NCI-H226 (cell line): ENCODE results near the gene GNAI1.
A peak's percentile ranks its signal among the peaks of the same experiment; 100 is the strongest.

Experiments used
- DNase-seq: peaks from one replicate; pipeline ENCODE4 v3.0.0-alpha.2; 2015

GNAI1 gene

GRCh38 chr7:80216996-80217842 is 82.6 kb downstream of the GNAI1 start:
- DNase-seq: no peak

- peak; percentile 72 for DNase-seq
Observed at GRCh38 chr7:80218723-80219122, 84.1 kb downstream of the GNAI1 start.

GRCh38 chr7:80220022-80220634 is 85.5 kb downstream of the GNAI1 start:
- no peak for DNase-seq

- no peak for DNase-seq
Observed at GRCh38 chr7:80224415-80224814, 89.8 kb downstream of the GNAI1 start.

GRCh38 chr7:80225361-80225760 is 90.7 kb downstream of the GNAI1 start:
- DNase-seq: peak; percentile 26

- no peak for DNase-seq
Observed at GRCh38 chr7:80226629-80227028, 92.0 kb downstream of the GNAI1 start.

GRCh38 chr7:80230327-80230726 is 95.7 kb downstream of the GNAI1 start:
- no peak for DNase-seq

GRCh38 chr7:80231707-80232106 is 97.1 kb downstream of the GNAI1 start:
- peak; percentile 29 for DNase-seq

GRCh38 chr7:80232979-80233724 is 98.5 kb downstream of the GNAI1 start:
- DNase-seq: no peak

- no peak for DNase-seq
Observed at GRCh38 chr7:80235334-80235733, 100.7 kb downstream of the GNAI1 start.

GRCh38 chr7:80236681-80237080 is 102.0 kb downstream of the GNAI1 start:
- DNase-seq: no peak

- DNase-seq: no peak
Observed at GRCh38 chr7:80240265-80241025, 105.8 kb downstream of the GNAI1 start.

- no peak for DNase-seq
Observed at GRCh38 chr7:80241671-80242070, 107.0 kb downstream of the GNAI1 start.

GRCh38 chr7:80243425-80243824 is 108.8 kb downstream of the GNAI1 start:
- DNase-seq: no peak

- DNase-seq: no peak
Observed at GRCh38 chr7:80244206-80244916, 109.7 kb downstream of the GNAI1 start.

- DNase-seq: no peak
Observed at GRCh38 chr7:80247144-80247543, 112.5 kb downstream of the GNAI1 start.

- no peak for DNase-seq
Observed at GRCh38 chr7:80247891-80248290, 113.3 kb downstream of the GNAI1 start.

- no peak for DNase-seq
Observed at GRCh38 chr7:80249184-80249583, 114.6 kb downstream of the GNAI1 start.

GRCh38 chr7:80249619-80250295 is 115.1 kb downstream of the GNAI1 start:
- no peak for DNase-seq

- no peak for DNase-seq
Observed at GRCh38 chr7:80253237-80253636, 118.6 kb downstream of the GNAI1 start.

GRCh38 chr7:80253653-80254052 is 119.0 kb downstream of the GNAI1 start:
- no peak for DNase-seq

GRCh38 chr7:80255656-80256055 is 121.0 kb downstream of the GNAI1 start:
- DNase-seq: no peak
